GM23338 (cell line): ENCODE data around the gene RASL11A. TPM values are rescaled to one million over a fixed set of nuclear protein-coding genes. Genes with fewer than 3 reads are reported as not detected.

Source experiments
- ATAC-seq: fragments of 200-7000 bp; cut with Tn5 transposase; 3 replicates; pipeline ENCODE4 v1.9.1; 2020
- DNase-seq: peaks from one replicate; pipeline ENCODE4 v3.0.0-alpha.2; 2015; ENCODE audit warnings: low spot score
- H2AFZ ChIP-seq: fragments of 200-600 bp; sonication (generic); 2 replicates; pipeline ENCODE4 v1.8.0; 2016; ENCODE audit warnings: antibody characterized with exemption, mild to moderate bottlenecking, moderate library complexity
- H3F3A ChIP-seq: fragments of 200-600 bp; sonication (generic); replicated peaks from 2 replicates; pipeline ENCODE4 v1.8.0; 2017; ENCODE audit warnings: antibody characterized with exemption, mixed run types, low read depth
- H3K27ac ChIP-seq: fragments of 200-600 bp; sonication (generic); 2 replicates; pipeline ENCODE4 v1.6.1; 2016; ENCODE audit warnings: low read depth
- H3K27me3 ChIP-seq: fragments of 200-600 bp; sonication (generic); 2 replicates; pipeline ENCODE4 v1.8.0; 2016; ENCODE audit warnings: mild to moderate bottlenecking, mixed run types, moderate library complexity; ENCODE audit not compliant: insufficient read depth
- H3K36me3 ChIP-seq: fragments of 200-600 bp; sonication (generic); 2 replicates; pipeline ENCODE4 v1.8.0; 2016; ENCODE audit warnings: mild to moderate bottlenecking; ENCODE audit not compliant: insufficient read depth
- H3K4me1 ChIP-seq: fragments of 200-600 bp; sonication (generic); 2 replicates; pipeline ENCODE4 v1.8.0; 2016; ENCODE audit warnings: mild to moderate bottlenecking, moderate library complexity; ENCODE audit not compliant: insufficient read depth
- H3K4me2 ChIP-seq: fragments of 200-600 bp; sonication (generic); 2 replicates; pipeline ENCODE4 v1.7.1; 2017; ENCODE audit warnings: mixed run types
- H3K4me3 ChIP-seq: fragments of 200-600 bp; sonication (generic); 2 replicates; pipeline ENCODE4 v1.6.1; 2016; ENCODE audit warnings: mixed run types
- H3K79me2 ChIP-seq: fragments of 200-600 bp; sonication (generic); replicated peaks from 2 replicates; pipeline ENCODE4 v1.8.0; 2017; ENCODE audit warnings: mild to moderate bottlenecking; ENCODE audit not compliant: insufficient read depth
- H3K9me2 ChIP-seq: fragments of 200-600 bp; sonication (generic); 2 replicates; pipeline ENCODE4 v1.8.0; 2017; ENCODE audit not compliant: insufficient read depth
- H4K20me1 ChIP-seq: fragments of 200-600 bp; sonication (generic); replicated peaks from 2 replicates; pipeline ENCODE4 v1.8.0; 2017; ENCODE audit warnings: mild to moderate bottlenecking; ENCODE audit not compliant: insufficient read depth
- H3K27ac Mint-ChIP-seq: 2 replicates; pipeline ENCODE4 v1.8.0; 2020; ENCODE audit warnings: inconsistent platforms, mild to moderate bottlenecking, moderate library complexity, mixed read lengths
- H3K27me3 Mint-ChIP-seq: 3 replicates; pipeline ENCODE4 v1.8.0; 2022; ENCODE audit warnings: low read depth, mild to moderate bottlenecking, moderate library complexity, mixed read lengths, inconsistent platforms; ENCODE audit not compliant: insufficient read depth, poor library complexity
- H3K36me3 Mint-ChIP-seq: 3 replicates; pipeline ENCODE4 v1.8.0; 2021; ENCODE audit warnings: low read depth, mild to moderate bottlenecking, inconsistent platforms, moderate library complexity, mixed read lengths
- H3K4me1 Mint-ChIP-seq: 3 replicates; pipeline ENCODE4 v1.8.0; 2020; ENCODE audit warnings: mild to moderate bottlenecking, inconsistent platforms, mixed read lengths
- H3K4me3 Mint-ChIP-seq: 3 replicates; pipeline ENCODE4 v1.8.0; 2021; ENCODE audit warnings: moderate library complexity, mild to moderate bottlenecking, inconsistent platforms, mixed read lengths
- H3K9me3 Mint-ChIP-seq: 3 replicates; pipeline ENCODE4 v1.8.0; 2020; ENCODE audit warnings: moderate library complexity, mild to moderate bottlenecking, inconsistent platforms, mixed read lengths
- EZH2 ChIP-seq: fragments of 200-600 bp; sonication (generic); IDR thresholded peaks from one replicate; pipeline ENCODE4 v1.8.0; 2017; ENCODE audit warnings: antibody characterized with exemption, mild to moderate bottlenecking, low read depth; ENCODE audit not compliant: unreplicated experiment
- EZH2phosphoT487 ChIP-seq: fragments of 200-600 bp; sonication (generic); IDR thresholded peaks from one replicate; pipeline ENCODE4 v1.8.1; 2018; ENCODE audit warnings: antibody characterized with exemption; ENCODE audit not compliant: unreplicated experiment
- JUNB ChIP-seq: IDR thresholded peaks from one replicate; pipeline ENCODE4 v1.6.1; 2016; ENCODE audit warnings: antibody characterized with exemption; ENCODE audit not compliant: unreplicated experiment
- NANOG ChIP-seq: IDR thresholded peaks from 2 replicates; pipeline ENCODE4 v1.6.1; 2016; ENCODE audit warnings: antibody characterized with exemption, borderline replicate concordance
- POLR2AphosphoS5 ChIP-seq: IDR thresholded peaks from 2 replicates; pipeline ENCODE4 v1.6.1; 2016; ENCODE audit warnings: antibody characterized with exemption, low read depth
- STAT1 ChIP-seq: IDR thresholded peaks from one replicate; pipeline ENCODE4 v1.6.1; 2016; ENCODE audit warnings: antibody characterized with exemption; ENCODE audit not compliant: unreplicated experiment
- ZNF114 ChIP-seq: fragments of 250-450 bp; sonication (Bioruptor Pico); IDR thresholded peaks from 2 replicates; pipeline ENCODE4 v1.5.0; 2020; ENCODE audit warnings: mild to moderate bottlenecking, moderate library complexity
- polyA plus RNA-seq: library from polyadenylated mRNA; unstranded; fragments of >200 nt; fragmentation: Nextera tagmentation; extraction: Ambion mirVana; gene quantifications from 2 replicates; pipeline ENCODE4 v1.2.1, GENCODE V29; 2016
- total RNA-seq: library from RNA; depleted of rRNA; stranded (reverse); fragments of >200 nt; shearing (Covaris generic); gene quantifications from 2 replicates; pipeline ENCODE4 v1.2.3, GENCODE V29; 2014
- TF ChIP-seq, protein P1 (sequence below): fragments of 250-450 bp; sonication (Bioruptor Pico); IDR thresholded peaks from 2 replicates; pipeline ENCODE4 v1.5.0; 2020; ENCODE audit warnings: mild to moderate bottlenecking, moderate library complexity
- TF ChIP-seq, protein P2 (sequence below): IDR thresholded peaks from 2 replicates; pipeline ENCODE4 v1.6.1; 2016; ENCODE audit warnings: antibody characterized with exemption

The RASL11A gene
- total and polyA plus RNA-seq, 2 experiments from 2014 or later = 1.9 to 3.3 TPM

DNA sequence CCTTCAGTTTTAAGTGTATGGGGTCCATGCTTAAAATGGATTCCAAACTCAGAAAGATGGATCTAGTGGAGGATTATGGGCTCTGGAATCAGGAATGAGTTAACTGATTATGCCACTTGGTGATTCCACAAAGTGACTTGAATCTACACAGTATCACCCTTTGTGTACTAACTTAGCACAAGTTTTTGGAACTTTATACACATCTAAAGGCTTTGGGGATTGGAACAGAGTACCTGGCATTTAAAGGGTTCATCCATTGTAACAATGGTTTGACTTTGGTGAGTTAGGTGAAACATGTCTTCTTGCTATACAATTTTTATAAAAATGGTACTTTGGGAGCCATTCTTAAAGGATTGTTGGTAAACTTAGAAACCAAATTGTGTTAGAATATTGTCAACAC lies 18.2 kb upstream of the RASL11A start (continued):
- no peak for TF ChIP-seq EZH2
- no peak for TF ChIP-seq ZNF114
- no peak for TF ChIP-seq POLR2AphosphoS5
- TF ChIP-seq, protein P1, sequence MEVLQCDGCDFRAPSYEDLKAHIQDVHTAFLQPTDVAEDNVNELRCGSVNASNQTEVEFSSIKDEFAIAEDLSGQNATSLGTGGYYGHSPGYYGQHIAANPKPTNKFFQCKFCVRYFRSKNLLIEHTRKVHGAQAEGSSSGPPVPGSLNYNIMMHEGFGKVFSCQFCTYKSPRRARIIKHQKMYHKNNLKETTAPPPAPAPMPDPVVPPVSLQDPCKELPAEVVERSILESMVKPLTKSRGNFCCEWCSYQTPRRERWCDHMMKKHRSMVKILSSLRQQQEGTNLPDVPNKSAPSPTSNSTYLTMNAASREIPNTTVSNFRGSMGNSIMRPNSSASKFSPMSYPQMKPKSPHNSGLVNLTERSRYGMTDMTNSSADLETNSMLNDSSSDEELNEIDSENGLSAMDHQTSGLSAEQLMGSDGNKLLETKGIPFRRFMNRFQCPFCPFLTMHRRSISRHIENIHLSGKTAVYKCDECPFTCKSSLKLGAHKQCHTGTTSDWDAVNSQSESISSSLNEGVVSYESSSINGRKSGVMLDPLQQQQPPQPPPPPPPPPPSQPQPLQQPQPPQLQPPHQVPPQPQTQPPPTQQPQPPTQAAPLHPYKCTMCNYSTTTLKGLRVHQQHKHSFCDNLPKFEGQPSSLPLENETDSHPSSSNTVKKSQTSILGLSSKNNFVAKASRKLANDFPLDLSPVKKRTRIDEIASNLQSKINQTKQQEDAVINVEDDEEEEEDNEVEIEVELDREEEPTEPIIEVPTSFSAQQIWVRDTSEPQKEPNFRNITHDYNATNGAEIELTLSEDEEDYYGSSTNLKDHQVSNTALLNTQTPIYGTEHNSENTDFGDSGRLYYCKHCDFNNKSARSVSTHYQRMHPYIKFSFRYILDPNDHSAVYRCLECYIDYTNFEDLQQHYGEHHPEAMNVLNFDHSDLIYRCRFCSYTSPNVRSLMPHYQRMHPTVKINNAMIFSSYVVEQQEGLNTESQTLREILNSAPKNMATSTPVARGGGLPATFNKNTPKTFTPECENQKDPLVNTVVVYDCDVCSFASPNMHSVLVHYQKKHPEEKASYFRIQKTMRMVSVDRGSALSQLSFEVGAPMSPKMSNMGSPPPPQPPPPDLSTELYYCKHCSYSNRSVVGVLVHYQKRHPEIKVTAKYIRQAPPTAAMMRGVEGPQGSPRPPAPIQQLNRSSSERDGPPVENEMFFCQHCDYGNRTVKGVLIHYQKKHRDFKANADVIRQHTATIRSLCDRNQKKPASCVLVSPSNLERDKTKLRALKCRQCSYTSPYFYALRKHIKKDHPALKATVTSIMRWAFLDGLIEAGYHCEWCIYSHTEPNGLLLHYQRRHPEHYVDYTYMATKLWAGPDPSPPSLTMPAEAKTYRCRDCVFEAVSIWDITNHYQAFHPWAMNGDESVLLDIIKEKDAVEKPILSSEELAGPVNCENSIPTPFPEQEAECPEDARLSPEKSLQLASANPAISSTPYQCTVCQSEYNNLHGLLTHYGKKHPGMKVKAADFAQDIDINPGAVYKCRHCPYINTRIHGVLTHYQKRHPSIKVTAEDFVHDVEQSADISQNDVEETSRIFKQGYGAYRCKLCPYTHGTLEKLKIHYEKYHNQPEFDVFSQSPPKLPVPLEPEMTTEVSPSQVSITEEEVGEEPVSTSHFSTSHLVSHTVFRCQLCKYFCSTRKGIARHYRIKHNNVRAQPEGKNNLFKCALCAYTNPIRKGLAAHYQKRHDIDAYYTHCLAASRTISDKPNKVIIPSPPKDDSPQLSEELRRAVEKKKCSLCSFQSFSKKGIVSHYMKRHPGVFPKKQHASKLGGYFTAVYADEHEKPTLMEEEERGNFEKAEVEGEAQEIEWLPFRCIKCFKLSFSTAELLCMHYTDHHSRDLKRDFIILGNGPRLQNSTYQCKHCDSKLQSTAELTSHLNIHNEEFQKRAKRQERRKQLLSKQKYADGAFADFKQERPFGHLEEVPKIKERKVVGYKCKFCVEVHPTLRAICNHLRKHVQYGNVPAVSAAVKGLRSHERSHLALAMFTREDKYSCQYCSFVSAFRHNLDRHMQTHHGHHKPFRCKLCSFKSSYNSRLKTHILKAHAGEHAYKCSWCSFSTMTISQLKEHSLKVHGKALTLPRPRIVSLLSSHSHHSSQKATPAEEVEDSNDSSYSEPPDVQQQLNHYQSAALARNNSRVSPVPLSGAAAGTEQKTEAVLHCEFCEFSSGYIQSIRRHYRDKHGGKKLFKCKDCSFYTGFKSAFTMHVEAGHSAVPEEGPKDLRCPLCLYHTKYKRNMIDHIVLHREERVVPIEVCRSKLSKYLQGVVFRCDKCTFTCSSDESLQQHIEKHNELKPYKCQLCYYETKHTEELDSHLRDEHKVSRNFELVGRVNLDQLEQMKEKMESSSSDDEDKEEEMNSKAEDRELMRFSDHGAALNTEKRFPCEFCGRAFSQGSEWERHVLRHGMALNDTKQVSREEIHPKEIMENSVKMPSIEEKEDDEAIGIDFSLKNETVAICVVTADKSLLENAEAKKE (CRISPR knock-in tag) = no peak
- no peak for TF ChIP-seq STAT1

DNA sequence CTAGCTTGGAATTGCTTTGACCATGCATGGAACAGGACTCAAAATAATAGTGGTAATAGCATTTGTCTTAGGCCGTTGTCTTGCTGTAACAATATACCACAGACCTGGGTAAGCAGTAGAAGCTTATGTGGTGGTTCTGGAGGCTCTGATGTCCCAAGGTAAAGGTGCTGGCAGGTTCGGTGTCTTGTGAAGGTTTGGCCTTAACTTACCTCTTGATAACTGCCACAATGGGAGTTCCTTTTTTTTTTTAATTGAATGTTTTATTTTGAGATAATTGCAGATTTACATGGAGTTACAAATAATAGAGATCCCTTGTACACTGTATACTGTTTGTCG lies 13.4 kb upstream of the RASL11A start:
- TF ChIP-seq, protein P1 (CRISPR knock-in tag) = no peak
- TF ChIP-seq ZNF114 (no peak), EZH2phosphoT487 (no peak), JUNB (no peak), NANOG (no peak)
- TF ChIP-seq, protein P2, sequence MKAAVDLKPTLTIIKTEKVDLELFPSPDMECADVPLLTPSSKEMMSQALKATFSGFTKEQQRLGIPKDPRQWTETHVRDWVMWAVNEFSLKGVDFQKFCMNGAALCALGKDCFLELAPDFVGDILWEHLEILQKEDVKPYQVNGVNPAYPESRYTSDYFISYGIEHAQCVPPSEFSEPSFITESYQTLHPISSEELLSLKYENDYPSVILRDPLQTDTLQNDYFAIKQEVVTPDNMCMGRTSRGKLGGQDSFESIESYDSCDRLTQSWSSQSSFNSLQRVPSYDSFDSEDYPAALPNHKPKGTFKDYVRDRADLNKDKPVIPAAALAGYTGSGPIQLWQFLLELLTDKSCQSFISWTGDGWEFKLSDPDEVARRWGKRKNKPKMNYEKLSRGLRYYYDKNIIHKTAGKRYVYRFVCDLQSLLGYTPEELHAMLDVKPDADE = no peak
- H3F3A ChIP-seq = peaks cover 47% of the 10 kb centered on the region
- no peaks in the 10 kb centered on the region; the same call in 2 of the 3 replicates for H3K9me3 Mint-ChIP-seq
- peaks cover 45% of the 10 kb centered on the region for H3K79me2 ChIP-seq
- H3K27me3 ChIP-seq = no peaks in the 10 kb centered on the region
- no peak for DNase-seq
- H3K4me3 Mint-ChIP-seq = no peak overlapping the region
- peak overlapping the region; percentile 89 for H3K27ac ChIP-seq
- no peaks in the 10 kb centered on the region for H3K9me2 ChIP-seq
- H3K36me3 Mint-ChIP-seq = peaks cover 70% of the 10 kb centered on the region
- no peak overlapping the region for H3K4me3 ChIP-seq
- H3K27ac Mint-ChIP-seq = no peak overlapping the region
- H4K20me1 ChIP-seq = peaks cover 18% of the 10 kb centered on the region; the same call in 1 of the 2 replicates
- no peak; the same call in 2 of the 3 replicates for ATAC-seq
- no peak overlapping the region for H3K4me2 ChIP-seq
- peaks cover 47% of the 10 kb centered on the region for H3K36me3 ChIP-seq
- H2AFZ ChIP-seq = no peak overlapping the region
- peaks cover 45% of the 10 kb centered on the region for H3K4me1 Mint-ChIP-seq
- H3K27me3 Mint-ChIP-seq = peaks cover 2% of the 10 kb centered on the region
- H3K4me1 ChIP-seq = peaks cover 23% of the 10 kb centered on the region
